ENCODE data around the gene TMEM239.

GRCh38 chr20:2796011-2796660 lies 20.0 kb upstream of the TMEM239 start:
- TF ChIP-seq CTCF (IDR thresholded peaks at IDR 0.05), result no peak
- TF ChIP-seq ZBTB33 (IDR thresholded peaks at IDR 0.05; ENCODE audit: borderline replicate concordance, low read depth), result no peak
- no peak for TF ChIP-seq TEAD4 (IDR thresholded peaks at IDR 0.05; ENCODE audit: borderline replicate concordance, insufficient read depth)
- no peak for TF ChIP-seq GABPA (IDR thresholded peaks at IDR 0.05; ENCODE audit: low read depth)
- TF ChIP-seq EP300 (IDR thresholded peaks at IDR 0.05; ENCODE audit: borderline replicate concordance in 1 of 2, low read depth in 1 of 2, low read length in 1 of 2), result no peak
- no peak for TF ChIP-seq GATA2 (CRISPR knock-in tag; IDR thresholded peaks at IDR 0.05)
- no peak for TF ChIP-seq REST (IDR thresholded peaks at IDR 0.05; ENCODE audit: low read depth, low read length)
- TF ChIP-seq SMC3 (IDR thresholded peaks at IDR 0.05; ENCODE audit: low read depth, low read length), result no peak
- TF ChIP-seq EZH2phosphoT487 (IDR thresholded peaks at IDR 0.05; ENCODE audit: borderline replicate concordance, low read depth), result no peak
- no peak for TF ChIP-seq RAD21 (IDR thresholded peaks at IDR 0.05; ENCODE audit: low read length)
